Measurements from ENCODE around the gene PTDSS2. TPM values are rescaled to one million over a fixed set of nuclear protein-coding genes. Genes with fewer than 3 reads are reported as not detected.

The PTDSS2 gene
- total RNA-seq, 2 experiments from 2014 or later: 24.6 to 26.1 TPM

GRCh38 chr11:437228-437870, 12.7 kb upstream of the PTDSS2 start:
- H3K27me3 Mint-ChIP-seq (ENCODE audit: low read depth): no peaks in the 10 kb centered on the region
- CTCF ChIA-PET: interaction anchor here (0.8 kb wide), 1 partner anchor 12 kb away, joined by 3 read pairs; no protein-coding TSS in a partner anchor
- no peaks in the 10 kb centered on the region for H3K9me3 Mint-ChIP-seq (ENCODE audit: insufficient read depth)
- peaks cover 3% of the 10 kb centered on the region for H3K36me3 Mint-ChIP-seq (ENCODE audit: low read depth)
- POLR2A ChIA-PET: no interaction called here
- H3K4me3 Mint-ChIP-seq: no peak overlapping the region
- ATAC-seq: no peak
- no peak for DNase-seq
- H3K4me1 Mint-ChIP-seq (ENCODE audit: low read depth): peaks cover 41% of the 10 kb centered on the region
- no peak overlapping the region for H3K27ac Mint-ChIP-seq

DNA sequence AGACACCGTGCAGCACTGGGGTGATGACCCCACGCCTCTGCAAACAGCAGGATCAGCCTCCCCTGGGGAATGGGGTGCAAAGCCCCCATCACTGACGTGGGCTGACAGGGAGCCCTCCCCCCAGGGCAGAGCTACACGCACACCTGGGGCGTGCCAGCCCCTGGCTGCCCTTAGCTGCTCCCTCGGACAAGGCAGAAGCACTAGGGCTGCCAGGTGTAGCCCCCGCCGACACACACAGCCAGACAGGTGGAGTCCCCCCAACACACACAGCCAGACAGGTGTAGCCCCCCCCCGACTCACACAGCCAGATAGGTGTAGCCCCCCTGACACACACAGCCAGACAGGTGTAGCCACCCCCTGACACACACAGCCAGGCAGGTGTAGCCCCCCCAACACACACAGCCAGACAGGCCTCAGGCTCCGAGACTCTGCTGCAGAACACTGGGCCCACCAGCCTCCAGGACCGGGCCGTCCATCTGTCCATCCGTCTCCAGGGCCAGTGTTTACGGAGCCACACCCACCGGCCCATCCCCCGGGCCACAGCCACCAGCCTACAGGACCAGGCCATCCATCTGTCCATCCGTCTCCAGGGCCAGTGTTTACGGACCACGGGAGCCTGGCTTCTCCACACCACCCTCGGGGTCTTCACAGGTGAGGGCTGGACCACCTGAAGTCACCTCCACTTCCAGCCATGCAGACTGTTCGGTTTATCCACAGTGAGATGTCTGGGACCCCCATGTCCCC, 11.8 kb upstream of the PTDSS2 start:
- ChIA-PET CTCF (no interaction called here), POLR2A (interaction anchor here (1.3 kb wide), 1 partner anchor 55 kb away, joined by 4 read pairs; no protein-coding TSS in a partner anchor)
- no peak overlapping the region for H3K27ac Mint-ChIP-seq

DNA sequence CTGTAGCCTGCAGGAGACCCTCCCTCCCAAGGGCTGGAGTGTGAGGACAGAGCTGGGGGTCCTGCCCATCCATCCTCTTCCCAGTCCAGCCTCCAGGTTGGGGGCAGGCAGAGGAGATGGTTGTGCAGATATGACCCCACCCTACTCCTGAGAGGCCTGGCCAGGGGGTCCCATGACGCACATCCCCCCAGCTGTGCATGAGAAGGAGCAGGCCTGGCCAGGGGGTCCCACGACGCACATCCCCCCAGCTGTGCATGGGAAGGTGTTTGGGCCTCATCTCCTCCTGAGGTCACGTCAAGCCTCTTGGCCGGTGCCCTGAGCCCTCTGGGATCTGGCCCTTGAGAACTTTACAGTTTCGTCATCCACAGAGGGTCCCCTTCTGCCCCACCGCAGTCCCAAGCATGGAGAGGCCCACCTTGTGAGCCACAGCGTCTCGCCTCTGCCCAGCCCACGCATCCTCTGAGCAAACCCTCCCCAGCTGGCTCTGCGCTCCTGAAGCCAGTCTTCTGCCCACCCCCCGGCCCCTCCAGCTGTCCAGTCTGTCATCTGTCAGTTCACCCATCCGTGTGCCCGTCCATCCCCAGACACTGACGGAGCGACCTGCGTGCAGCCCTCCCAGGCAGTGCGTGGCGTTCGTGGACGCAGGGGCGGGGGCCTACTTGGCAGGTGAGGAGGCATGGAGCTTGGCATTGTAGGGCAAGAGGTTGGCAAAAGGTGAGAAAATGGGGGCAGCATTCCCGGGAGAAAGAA, 10.6 kb upstream of the PTDSS2 start:
- Mint-ChIP-seq H3K27me3 (ENCODE audit: low read depth) (peaks cover 8% of the 10 kb centered on the region), H3K4me1 (ENCODE audit: low read depth) (peaks cover 41% of the 10 kb centered on the region), H3K4me3 (peak overlapping the region; percentile 43), H3K9me3 (ENCODE audit: insufficient read depth) (no peaks in the 10 kb centered on the region), H3K36me3 (ENCODE audit: low read depth) (no peaks in the 10 kb centered on the region), H3K27ac (peak overlapping the region; percentile 15)
- ChIA-PET POLR2A (interaction anchor here (1.0 to 1.4 kb wide), 4 partner anchors 9 to 54 kb away, joined by 3 to 5 read pairs (median 4); no protein-coding TSS in a partner anchor), CTCF (interaction anchor here (0.8 to 1.6 kb wide), 3 partner anchors 8 to 11 kb away, joined by 3 to 4 read pairs (median 3); no protein-coding TSS in a partner anchor)
- no peak for DNase-seq
- ATAC-seq: no peak

More for the DNA sequence above, 11.8 kb upstream of the PTDSS2 start:
- Mint-ChIP-seq H3K36me3 (ENCODE audit: low read depth) (no peaks in the 10 kb centered on the region), H3K4me1 (ENCODE audit: low read depth) (peaks cover 41% of the 10 kb centered on the region), H3K27me3 (ENCODE audit: low read depth) (no peaks in the 10 kb centered on the region), H3K4me3 (no peak overlapping the region), H3K9me3 (ENCODE audit: insufficient read depth) (no peaks in the 10 kb centered on the region)
- DNase-seq (no peak), ATAC-seq (no peak)

DNA sequence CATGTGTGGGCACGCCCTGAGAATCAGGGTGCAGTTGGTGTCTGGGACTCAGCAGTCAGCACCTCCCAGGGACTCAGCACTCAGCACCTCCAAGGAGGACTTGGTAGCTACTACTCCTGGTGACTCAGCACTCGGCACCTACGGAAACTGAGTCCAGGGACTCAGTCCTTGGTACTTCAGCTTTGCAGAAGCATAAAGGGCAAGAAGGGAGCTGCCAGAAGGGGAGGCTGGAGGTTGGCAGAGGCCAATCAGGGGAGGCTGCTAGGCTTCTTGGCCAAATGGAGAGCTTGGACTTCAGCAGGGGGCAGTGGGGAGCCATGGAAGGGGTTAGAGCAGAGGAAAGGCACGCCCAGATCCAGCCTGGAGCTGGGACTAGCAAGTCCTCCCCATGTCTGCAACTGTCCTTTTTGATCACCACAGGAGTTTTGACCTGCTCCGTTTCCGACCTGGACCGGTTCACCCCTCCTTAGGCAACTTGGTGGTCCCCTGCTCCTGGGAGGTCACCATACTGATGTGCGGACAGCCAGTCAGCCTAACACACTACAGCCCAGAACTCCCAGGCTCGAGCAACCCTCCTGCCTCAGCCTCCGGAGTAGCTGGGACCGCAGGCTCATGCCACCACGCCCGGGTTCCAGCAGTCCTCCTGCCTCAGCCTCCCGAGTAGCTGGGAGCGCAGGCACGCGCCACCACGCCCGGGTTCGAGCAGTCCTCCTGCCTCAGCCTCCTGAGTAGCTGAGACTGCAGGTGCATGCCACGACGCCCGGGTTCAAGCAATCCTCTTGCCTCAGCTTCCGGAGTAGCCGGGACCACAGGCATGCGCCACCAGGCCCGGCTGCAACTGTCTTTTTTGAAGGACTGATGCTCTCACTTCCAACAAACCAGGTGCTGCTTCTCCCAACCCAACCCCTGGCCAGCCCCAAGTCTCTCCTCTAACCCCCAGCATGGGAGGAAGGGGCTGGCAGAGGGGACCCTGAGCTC, 9.7 kb upstream of the PTDSS2 start:
- peak overlapping the region; percentile 74 for H3K4me3 Mint-ChIP-seq
- ATAC-seq (no peak), DNase-seq (no peak)
- H3K9me3 Mint-ChIP-seq (ENCODE audit: insufficient read depth): no peaks in the 10 kb centered on the region
- peaks cover 8% of the 10 kb centered on the region for H3K27me3 Mint-ChIP-seq (ENCODE audit: low read depth)
- H3K4me1 Mint-ChIP-seq (ENCODE audit: low read depth): peaks cover 41% of the 10 kb centered on the region
- H3K36me3 Mint-ChIP-seq (ENCODE audit: low read depth): no peaks in the 10 kb centered on the region
- peak overlapping the region; percentile 15 for H3K27ac Mint-ChIP-seq
- CTCF ChIA-PET: interaction anchor here (0.8 to 1.6 kb wide), 5 partner anchors 7 to 78 kb away, joined by 3 to 8 read pairs (median 3); partner anchors contain the start of gene PTDSS2
- POLR2A ChIA-PET: interaction anchor here (0.7 to 1.4 kb wide), 5 partner anchors 8 to 24 kb away, joined by 3 to 5 read pairs (median 4); no protein-coding TSS in a partner anchor

DNA sequence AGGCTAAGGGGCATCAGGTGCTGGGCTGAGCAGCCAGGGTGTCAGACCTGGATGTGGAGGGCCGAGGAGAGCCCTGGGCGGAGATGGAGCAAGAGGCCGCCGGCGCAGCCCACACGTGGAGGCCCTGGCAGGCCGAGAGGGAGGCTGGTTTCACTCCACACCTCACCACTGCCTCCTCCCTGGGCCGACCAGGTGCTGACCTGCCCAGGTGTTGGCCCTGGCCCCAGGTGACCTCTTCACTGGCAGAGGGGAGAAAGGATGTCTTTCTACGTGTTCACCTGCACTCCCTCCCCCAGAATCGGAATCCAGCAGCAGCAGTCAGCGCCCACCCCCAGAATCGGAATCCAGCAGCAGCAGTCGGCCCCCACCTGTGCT, 9.0 kb upstream of the PTDSS2 start:
- Mint-ChIP-seq H3K27me3 (ENCODE audit: low read depth) (peaks cover 8% of the 10 kb centered on the region), H3K4me3 (peak overlapping the region; percentile 74)
- CTCF ChIA-PET: interaction anchor here (1.0 to 1.5 kb wide), 2 partner anchors 9 to 78 kb away, joined by 3 to 8 read pairs; partner anchors contain the start of gene PTDSS2

DNA sequence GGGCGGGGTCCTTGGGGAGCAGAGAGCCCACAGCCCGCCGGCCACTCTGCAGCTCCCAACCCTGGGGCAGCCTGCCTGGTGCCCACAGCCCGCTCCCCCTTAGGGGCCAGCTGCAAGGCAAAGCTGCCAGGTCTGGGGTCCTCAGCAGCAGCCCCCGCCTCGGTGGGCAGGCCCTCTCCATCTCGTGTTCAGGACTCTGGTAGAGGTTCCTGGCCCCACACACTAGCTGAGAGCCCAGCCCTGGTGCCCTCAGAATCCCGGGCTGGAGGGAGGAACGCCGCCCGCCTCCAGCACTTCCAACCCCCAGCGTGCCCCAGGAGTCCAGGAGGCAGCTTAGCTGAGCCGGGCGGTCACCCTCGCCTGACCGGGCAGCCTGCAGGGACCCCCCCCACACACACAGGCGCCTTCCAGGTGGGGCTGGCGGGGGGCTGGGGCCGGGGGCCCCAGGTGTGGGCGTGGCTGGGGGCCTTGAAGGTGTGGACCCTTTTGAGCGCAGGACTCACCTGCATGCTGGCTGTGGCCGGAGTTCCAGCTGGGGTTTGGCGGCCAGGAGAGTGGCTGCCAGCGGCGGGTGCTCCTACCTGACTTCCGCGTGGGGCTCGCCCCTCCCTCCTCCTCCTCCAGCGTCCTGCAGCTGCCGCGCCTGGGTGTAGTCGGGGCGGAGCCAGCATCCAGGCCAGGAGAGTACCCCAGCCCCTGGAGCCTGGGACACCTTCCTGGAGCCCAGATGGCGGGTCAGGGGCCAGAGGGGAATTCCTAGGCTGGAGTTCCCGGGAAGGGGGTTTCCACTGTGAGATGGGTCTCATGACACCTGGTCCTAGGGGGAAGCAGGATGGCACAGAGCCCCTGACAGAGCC, 8.4 kb upstream of the PTDSS2 start, which contains the start of gene ANO9:
Gene ANO9 (minus strand): TSS at position 594 of the 857 bp plus-strand sequence. CDS start 85 bp downstream, at position 509.
- POLR2A ChIA-PET: interaction anchor here (0.7 to 1.2 kb wide), 5 partner anchors 8 to 27 kb away, joined by 3 to 4 read pairs (median 3); partner anchors contain the start of gene SIGIRR
- peak within 1 kb of the TSS; percentile 74 for H3K4me3 Mint-ChIP-seq
- no peaks in the 10 kb centered on the region for H3K9me3 Mint-ChIP-seq (ENCODE audit: insufficient read depth)
- CTCF ChIA-PET: interaction anchor here (1.0 to 1.5 kb wide), 3 partner anchors 9 to 77 kb away, joined by 3 to 8 read pairs (median 3); partner anchors contain the start of genes PTDSS2 and SIGIRR
- H3K36me3 Mint-ChIP-seq (ENCODE audit: low read depth): no peaks in the 10 kb centered on the region
- peaks cover 38% of the 10 kb centered on the region for H3K4me1 Mint-ChIP-seq (ENCODE audit: low read depth)
- peak within 1 kb of the TSS; percentile 69 for H3K27ac Mint-ChIP-seq
- H3K27me3 Mint-ChIP-seq (ENCODE audit: low read depth): peaks cover 8% of the 10 kb centered on the region
- ATAC-seq (peak; percentile 93), DNase-seq (peak; percentile 77)

More for the DNA sequence above, 9.0 kb upstream of the PTDSS2 start:
- POLR2A ChIA-PET: interaction anchor here (0.7 to 1.2 kb wide), 3 partner anchors 9 to 24 kb away, joined by 3 to 4 read pairs (median 3); no protein-coding TSS in a partner anchor
- DNase-seq (no peak), ATAC-seq (no peak)
- Mint-ChIP-seq H3K27ac (no peak overlapping the region), H3K36me3 (ENCODE audit: low read depth) (no peaks in the 10 kb centered on the region), H3K9me3 (ENCODE audit: insufficient read depth) (no peaks in the 10 kb centered on the region), H3K4me1 (ENCODE audit: low read depth) (peaks cover 41% of the 10 kb centered on the region)

GRCh38 chr11:442611-443081, 7.4 kb upstream of the PTDSS2 start:
- DNase-seq (no peak), ATAC-seq (no peak)
- H3K27ac Mint-ChIP-seq: no peak overlapping the region
- no peaks in the 10 kb centered on the region for H3K9me3 Mint-ChIP-seq (ENCODE audit: insufficient read depth)
- H3K27me3 Mint-ChIP-seq (ENCODE audit: low read depth): peaks cover 8% of the 10 kb centered on the region
- H3K4me1 Mint-ChIP-seq (ENCODE audit: low read depth): peaks cover 33% of the 10 kb centered on the region
- ChIA-PET CTCF (interaction anchor here (1.1 to 1.6 kb wide), 3 partner anchors 28 to 76 kb away, joined by 3 to 5 read pairs (median 3); partner anchors contain the start of gene SIGIRR), POLR2A (interaction anchor here (1.4 kb wide), 1 partner anchor 26 kb away, joined by 5 read pairs; no protein-coding TSS in a partner anchor)
- H3K36me3 Mint-ChIP-seq (ENCODE audit: low read depth): no peaks in the 10 kb centered on the region
- peak overlapping the region; percentile 28 for H3K4me3 Mint-ChIP-seq

- H3K4me3 Mint-ChIP-seq: no peak overlapping the region
- CTCF ChIA-PET: interaction anchor here (0.8 to 1.6 kb wide), 3 partner anchors 28 to 75 kb away, joined by 3 to 5 read pairs (median 3); partner anchors contain the start of gene SIGIRR
- H3K4me1 Mint-ChIP-seq (ENCODE audit: low read depth): peaks cover 29% of the 10 kb centered on the region
- no peaks in the 10 kb centered on the region for H3K9me3 Mint-ChIP-seq (ENCODE audit: insufficient read depth)
- no peak for DNase-seq
- ATAC-seq: no peak
- H3K36me3 Mint-ChIP-seq (ENCODE audit: low read depth): no peaks in the 10 kb centered on the region
- POLR2A ChIA-PET: interaction anchor here (1.4 kb wide), 1 partner anchor 27 kb away, joined by 5 read pairs; no protein-coding TSS in a partner anchor
- H3K27ac Mint-ChIP-seq: no peak overlapping the region
- H3K27me3 Mint-ChIP-seq (ENCODE audit: low read depth): peaks cover 8% of the 10 kb centered on the region
These were observed 6.4 kb upstream of the PTDSS2 start for GRCh38 chr11:443542-444199.

GRCh38 chr11:444396-445144, 5.5 kb upstream of the PTDSS2 start:
- CTCF ChIA-PET: interaction anchor here (0.8 to 0.9 kb wide), 2 partner anchors 29 to 30 kb away, joined by 3 read pairs; partner anchors contain the start of gene SIGIRR
- Mint-ChIP-seq H3K4me1 (ENCODE audit: low read depth) (peaks cover 29% of the 10 kb centered on the region), H3K27ac (no peak overlapping the region), H3K4me3 (no peak overlapping the region), H3K36me3 (ENCODE audit: low read depth) (no peaks in the 10 kb centered on the region), H3K27me3 (ENCODE audit: low read depth) (peaks cover 8% of the 10 kb centered on the region), H3K9me3 (ENCODE audit: insufficient read depth) (no peaks in the 10 kb centered on the region)
- POLR2A ChIA-PET: no interaction called here
- DNase-seq (no peak), ATAC-seq (no peak)
